SH-SY5Y (cell line): ENCODE results near the gene HMCN2.

ENCODE experiments used
- GATA2 ChIP-seq: IDR thresholded peaks from 2 replicates; pipeline ENCODE4 v1.6.1; 2011; ENCODE audit warnings: mild to moderate bottlenecking, low read depth, low read length
- GATA3 ChIP-seq: IDR thresholded peaks from 2 replicates; pipeline ENCODE4 v1.6.1; 2011; ENCODE audit warnings: low read depth, mild to moderate bottlenecking, low read length, moderate library complexity

DNA sequence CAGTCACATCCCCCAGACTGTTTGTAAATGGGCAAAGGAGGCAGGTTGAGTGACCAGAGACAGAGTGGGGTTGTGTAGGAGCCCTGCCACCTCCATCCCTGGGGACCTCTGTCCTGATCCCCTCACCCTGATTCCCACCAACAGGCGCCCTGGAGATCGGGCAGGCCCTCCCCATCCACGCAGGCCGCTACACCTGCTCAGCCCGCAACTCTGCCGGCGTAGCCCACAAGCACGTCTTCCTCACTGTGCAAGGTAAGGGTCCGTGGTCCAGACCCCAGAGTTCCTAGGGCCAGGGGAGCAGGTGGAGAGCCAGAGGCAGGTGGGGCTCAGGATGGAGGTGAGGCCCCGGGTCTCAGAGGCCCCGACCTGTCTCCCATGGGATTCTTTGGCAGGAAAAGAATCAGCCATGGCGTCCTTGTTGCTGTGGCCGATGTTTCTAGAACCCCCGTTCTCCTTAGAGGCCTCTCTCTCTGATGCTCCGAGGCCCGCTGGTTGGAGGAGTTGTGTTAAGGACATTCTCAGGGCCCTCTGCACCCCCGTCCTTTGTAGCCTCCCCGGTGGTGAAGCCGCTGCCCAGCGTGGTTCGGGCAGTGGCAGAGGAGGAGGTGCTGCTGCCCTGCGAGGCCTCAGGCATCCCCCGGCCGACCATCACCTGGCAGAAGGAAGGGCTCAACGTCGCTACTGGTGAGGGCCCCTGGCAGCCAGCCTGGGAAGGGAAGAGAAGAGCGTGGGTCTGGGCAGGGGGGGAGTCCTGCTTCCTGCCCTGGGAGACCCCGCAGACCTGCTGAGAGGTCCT, 137.3 kb downstream of the HMCN2 start:
- TF ChIP-seq GATA2: no peak
- no peak for TF ChIP-seq GATA3
